HG03432 (cell line): ENCODE measurements around the gene CAPN9.

Experiments used
- ATAC-seq: cut with Tn5 transposase; IDR thresholded peaks from one replicate; pipeline ENCODE4 v1.9.1; 2021; ENCODE audit warnings: mild to moderate bottlenecking, moderate library complexity; ENCODE audit not compliant: unreplicated experiment

CAPN9 gene

GRCh38 chr1:230745071-230745470, 2.1 kb upstream of the CAPN9 start:
- ATAC-seq = no peak

- no peak for ATAC-seq
Measured at GRCh38 chr1:230746617-230747016, 571 bp upstream of the CAPN9 start.

GRCh38 chr1:230747890-230748800, 957 bp downstream of the CAPN9 start:
- ATAC-seq = no peak

- no peak for ATAC-seq
Measured at GRCh38 chr1:230749150-230749549, 2.0 kb downstream of the CAPN9 start.

- no peak for ATAC-seq
Measured at GRCh38 chr1:230749635-230750034, 2.4 kb downstream of the CAPN9 start.

GRCh38 chr1:230750576-230750975, 3.4 kb downstream of the CAPN9 start:
- no peak for ATAC-seq

GRCh38 chr1:230750986-230751625, 3.9 kb downstream of the CAPN9 start:
- no peak for ATAC-seq

- no peak for ATAC-seq
Measured at GRCh38 chr1:230752407-230752806, 5.2 kb downstream of the CAPN9 start.

GRCh38 chr1:230753191-230753585, 6.0 kb downstream of the CAPN9 start:
- no peak for ATAC-seq

- peak; percentile 63 for ATAC-seq
Measured at GRCh38 chr1:230753586-230754251, 6.5 kb downstream of the CAPN9 start.

GRCh38 chr1:230754796-230755195, 7.6 kb downstream of the CAPN9 start:
- no peak for ATAC-seq

GRCh38 chr1:230757856-230758708, 10.9 kb downstream of the CAPN9 start:
- no peak for ATAC-seq

- no peak for ATAC-seq
Measured at GRCh38 chr1:230758709-230759368, 11.7 kb downstream of the CAPN9 start.

- no peak for ATAC-seq
Measured at GRCh38 chr1:230759369-230760065, 12.3 kb downstream of the CAPN9 start.

- no peak for ATAC-seq
Measured at GRCh38 chr1:230760360-230760827, 13.2 kb downstream of the CAPN9 start.

- ATAC-seq = no peak
Measured at GRCh38 chr1:230761443-230762167, 14.4 kb downstream of the CAPN9 start.

GRCh38 chr1:230763927-230764591, 16.9 kb downstream of the CAPN9 start:
- no peak for ATAC-seq

GRCh38 chr1:230766318-230766717, 19.1 kb downstream of the CAPN9 start:
- ATAC-seq = no peak
